Stimulated activated naive CD4-positive, alpha-beta T cell treated with Interleukin-2 at 50 U/mL for 16 hours (primary cell): ENCODE measurements around the gene IL17B.
"Not testable (repeated sequence)": the region's sequence is repeated elsewhere in the genome, so short reads cannot be mapped to it uniquely, and the experiment has no call there.

ENCODE experiments used
- DNase-seq: peaks from one replicate; lab custom pipeline; 2025; lab: John Stamatoyannopoulos, UW

IL17B gene

GRCh38 chr5:149400304-149400703, 21.2 kb upstream of the IL17B start:
- DNase-seq = no peak

GRCh38 chr5:149399775-149400174, 20.7 kb upstream of the IL17B start:
- no peak for DNase-seq

GRCh38 chr5:149398747-149399266, 19.7 kb upstream of the IL17B start:
- DNase-seq = not testable (repeated sequence)

GRCh38 chr5:149397530-149397929, 18.4 kb upstream of the IL17B start:
- no peak for DNase-seq

GRCh38 chr5:149394996-149395395, 15.9 kb upstream of the IL17B start:
- DNase-seq = not testable (repeated sequence)

GRCh38 chr5:149392718-149393117, 13.6 kb upstream of the IL17B start:
- no peak for DNase-seq

GRCh38 chr5:149391524-149391923, 12.4 kb upstream of the IL17B start:
- no peak for DNase-seq

- DNase-seq = not testable (repeated sequence)
Measured at GRCh38 chr5:149391076-149391475, 12.0 kb upstream of the IL17B start.

- DNase-seq = no peak
Measured at GRCh38 chr5:149389552-149390495, 10.7 kb upstream of the IL17B start.

GRCh38 chr5:149388498-149389190, 9.6 kb upstream of the IL17B start:
- no peak for DNase-seq

GRCh38 chr5:149387982-149388381, 8.9 kb upstream of the IL17B start:
- DNase-seq = no peak

GRCh38 chr5:149387081-149387631, 8.1 kb upstream of the IL17B start:
- DNase-seq = no peak

GRCh38 chr5:149386166-149386565, 7.1 kb upstream of the IL17B start:
- DNase-seq = no peak

GRCh38 chr5:149383399-149383798, 4.3 kb upstream of the IL17B start:
- no peak for DNase-seq

- DNase-seq = no peak
Measured at GRCh38 chr5:149382517-149383220, 3.6 kb upstream of the IL17B start.

GRCh38 chr5:149381986-149382338, 2.9 kb upstream of the IL17B start:
- peak; percentile 60 for DNase-seq

GRCh38 chr5:149381261-149381985, 2.3 kb upstream of the IL17B start:
- DNase-seq = no peak

GRCh38 chr5:149380466-149381121, 1.5 kb upstream of the IL17B start:
- no peak for DNase-seq

- DNase-seq = no peak
Measured at GRCh38 chr5:149379818-149380374, 804 bp upstream of the IL17B start.

GRCh38 chr5:149378241-149378820, 761 bp downstream of the IL17B start:
- DNase-seq = no peak
